Heart left ventricle (tissue), 16 donors: ENCODE results near the gene IRF2BPL. TPM values are rescaled to one million over a fixed set of nuclear protein-coding genes. Genes with fewer than 3 reads are reported as not detected.
A peak's percentile ranks its signal among the peaks of the same experiment; 100 is the strongest.

ENCODE experiments used
- ATAC-seq, 4 donors: fragments of 200-7000 bp; cut with Tn5 transposase; one replicate each; pipeline ENCODE4 v1.9.1; 2020 to 2022; ENCODE audit warnings: moderate library complexity in 4 of 4, mild to moderate bottlenecking in 3 of 4, moderate number of reproducible peaks in 1 of 4
- DNase-seq, 5 donors: peaks; one replicate each; pipeline ENCODE4 v3.0.0-alpha.2; 2020
- H3K27ac ChIP-seq, 12 donors: fragments of 200-600 bp; sonication (generic) in 4 of 12; one replicate each; pipeline versions ENCODE4 v1.5.0 to v1.8.0; 2016 to 2022; ENCODE audit warnings: mild to moderate bottlenecking in 2 of 12
- H3K27me3 ChIP-seq, 9 donors: fragments of 200-600 bp; sonication (generic) in 2 of 9; one replicate each; pipeline versions ENCODE4 v1.5.1 to v1.8.0; 2016 to 2022; ENCODE audit warnings: mild to moderate bottlenecking in 3 of 9
- H3K36me3 ChIP-seq, 9 donors: fragments of 200-600 bp; sonication (generic) in 2 of 9; one replicate each; pipeline versions ENCODE4 v1.5.0 to v1.8.0; 2018 to 2022; ENCODE audit warnings: mild to moderate bottlenecking in 2 of 9
- H3K4me1 ChIP-seq, 12 donors: fragments of 200-600 bp; sonication (generic) in 4 of 12; one replicate each; pipeline versions ENCODE4 v1.5.0 to v1.8.0; 2016 to 2022; ENCODE audit warnings: mild to moderate bottlenecking in 3 of 12
- H3K4me3 ChIP-seq, 12 donors: fragments of 200-600 bp; sonication (generic) in 4 of 12; one replicate each; pipeline versions ENCODE4 v1.5.0 to v1.8.0; 2017 to 2022; ENCODE audit warnings: mild to moderate bottlenecking in 9 of 12, moderate library complexity in 4 of 12
- H3K9me3 ChIP-seq, 12 donors: fragments of 200-600 bp; sonication (generic) in 4 of 12; one replicate each; pipeline versions ENCODE4 v1.5.0 to v1.8.0; 2016 to 2022; ENCODE audit warnings: mild to moderate bottlenecking in 1 of 12
- POLR2A ChIP-seq, 2 donors: fragments of 450-650 bp; IDR thresholded peaks; one replicate each; pipeline ENCODE4 v1.6.1; 2017; ENCODE audit warnings: antibody characterized with exemption in 2 of 2, mild to moderate bottlenecking in 2 of 2, moderate library complexity in 2 of 2
- WGBS, 4 donors: extraction: QIAGEN DNeasy Blood & Tissue Kit in 2 of 4; methylation state at CpG; one replicate each; pipeline versions ENCODE4 v1.1.5 to v1.1.7; 2013 to 2018; 5-methylcytosine and 5-hydroxymethylcytosine counted together
- intact Hi-C, 10 donors: fragments of 100-400 bp; cut with DNase I; formaldehyde crosslinking; loops; one replicate each; pipeline versions ENCODE4 v1.11.1 to v1.14.2; 2022
- polyA plus RNA-seq, 2 donors: library from polyadenylated mRNA; stranded (reverse); fragments of 200-250 nt; gene quantifications; one replicate each; pipeline ENCODE4 v1.2.3, GENCODE V29; 2013
- total RNA-seq, 9 donors: library from RNA; depleted of rRNA in 2 of 9; stranded (reverse); fragments of >200 nt in 2 of 9; fragmentation: NEBNext Ultra II Directional in 3 of 9; extraction: Animal tissue kit (Norgen Biotek cat#: 25700) in 3 of 9; gene quantifications; one replicate each; pipeline versions ENCODE4 v1.1.0 to v1.2.4, GENCODE V29; 2016 to 2023
- TF ChIP-seq, protein P1 (sequence below), 12 donors: fragments of 200-600 bp; sonication (generic) in 4 of 12; IDR thresholded peaks; one replicate each; pipeline versions ENCODE4 v1.5.0 to v1.8.0; 2018 to 2022; ENCODE audit warnings: antibody characterized with exemption in 12 of 12, mild to moderate bottlenecking in 5 of 12
- donor health status: ischemic (EF 13 %, LVEDD 7.1; RV severe dilation, severe dysfunction).
- donor health status: healthy with polysubstance abuse.
- donor health status: DM: no; HTN: yes; CAD: no.
- donor health status: DM: no; HTN: no; CAD: no.
- donor health status: ischemic (EF 25% LVEDD 6.9; RV normal size, moderate dysfunction).
- donor health status: ischemic (EF 25% LVEDD 5.7; RV mildly dilated, moderate dysfunction).
- donor health status: healthy.
- donor health status: DM: yes; HTN: yes; CAD: no.
- donor health status: ischemic (EF 35%, LVEDD 5.7; RV mildly dilated, moderate dysfunction).
- donor health status: nonischemic (EF 11% LVEDD 7.7; RV severe dilation, severe dysfunction).
- donor health status: DM: yes; HTN: yes; CAD: no.
- donor health status: PGD.
- donor health status: ischemic (EF 29% LVEDD 5.4; RV normal size, mild dysfunction).
- donor health status: nonischemic (EF 23%, LVEDD 6.1; RV moderate dilation, normal function).

IRF2BPL gene
- total and polyA plus RNA-seq, 11 donors: 7.5 to 59.2 (median 36.2) TPM

- intact Hi-C loops: loop anchor here in 1 of 10 donors (10.0 kb wide), 1 partner anchor 115 kb away; no protein-coding TSS in a partner anchor
- peak in 3 of 4 donors; percentile 56 to 73 (median 60) for ATAC-seq
- no peak for TF ChIP-seq POLR2A (IDR thresholded peaks at IDR 0.05)
- TF ChIP-seq, protein P1, sequence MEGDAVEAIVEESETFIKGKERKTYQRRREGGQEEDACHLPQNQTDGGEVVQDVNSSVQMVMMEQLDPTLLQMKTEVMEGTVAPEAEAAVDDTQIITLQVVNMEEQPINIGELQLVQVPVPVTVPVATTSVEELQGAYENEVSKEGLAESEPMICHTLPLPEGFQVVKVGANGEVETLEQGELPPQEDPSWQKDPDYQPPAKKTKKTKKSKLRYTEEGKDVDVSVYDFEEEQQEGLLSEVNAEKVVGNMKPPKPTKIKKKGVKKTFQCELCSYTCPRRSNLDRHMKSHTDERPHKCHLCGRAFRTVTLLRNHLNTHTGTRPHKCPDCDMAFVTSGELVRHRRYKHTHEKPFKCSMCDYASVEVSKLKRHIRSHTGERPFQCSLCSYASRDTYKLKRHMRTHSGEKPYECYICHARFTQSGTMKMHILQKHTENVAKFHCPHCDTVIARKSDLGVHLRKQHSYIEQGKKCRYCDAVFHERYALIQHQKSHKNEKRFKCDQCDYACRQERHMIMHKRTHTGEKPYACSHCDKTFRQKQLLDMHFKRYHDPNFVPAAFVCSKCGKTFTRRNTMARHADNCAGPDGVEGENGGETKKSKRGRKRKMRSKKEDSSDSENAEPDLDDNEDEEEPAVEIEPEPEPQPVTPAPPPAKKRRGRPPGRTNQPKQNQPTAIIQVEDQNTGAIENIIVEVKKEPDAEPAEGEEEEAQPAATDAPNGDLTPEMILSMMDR (IDR thresholded peaks at IDR 0.05): peak in 6 of 12 donors; percentile 12 to 27 (median 20)
These were observed 30.9 kb upstream of the IRF2BPL start for GRCh38 chr14:77059276-77059915.

GRCh38 chr14:77058785-77059184 is 30.3 kb upstream of the IRF2BPL start:
- WGBS, 4 donors: 86 to 94% (median 89%) methylated on average over 9 of the region's 9 CpGs
- no peaks in the 10 kb centered on the region for H3K36me3 ChIP-seq
- H3K27me3 ChIP-seq: no peaks in the 10 kb centered on the region
- ATAC-seq: no peak
- no peak overlapping the region for H3K4me3 ChIP-seq
- peaks cover 0 to 12% (median 5%) of the 10 kb centered on the region in 12 donors for H3K9me3 ChIP-seq
- DNase-seq: no peak
- H3K27ac ChIP-seq: peak overlapping the region in 1 of 12 donors; percentile 38
- TF ChIP-seq, protein P1 (IDR thresholded peaks at IDR 0.05): no peak
- no peak for TF ChIP-seq POLR2A (IDR thresholded peaks at IDR 0.05)
- peaks cover 0 to 17% (median 0%) of the 10 kb centered on the region in 12 donors for H3K4me1 ChIP-seq
- intact Hi-C loops: loop anchor here in 1 of 10 donors (10.0 kb wide), 1 partner anchor 114 kb away; no protein-coding TSS in a partner anchor

More at GRCh38 chr14:77059276-77059915, 30.9 kb upstream of the IRF2BPL start:
- H3K4me1 ChIP-seq: peaks cover 0 to 17% (median 0%) of the 10 kb centered on the region in 12 donors
- no peak overlapping the region for H3K4me3 ChIP-seq
- H3K36me3 ChIP-seq: no peaks in the 10 kb centered on the region
- peak overlapping the region in 2 of 12 donors; percentile 18 to 38 for H3K27ac ChIP-seq
- 56 to 78% (median 65%) methylated on average over 10 to 12 of the region's 12 CpGs for WGBS, 4 donors
- no peaks in the 10 kb centered on the region for H3K27me3 ChIP-seq
- peak in 3 of 5 donors; percentile 38 to 70 (median 65) for DNase-seq
- peaks cover 0 to 12% (median 5%) of the 10 kb centered on the region in 12 donors for H3K9me3 ChIP-seq

GRCh38 chr14:77058117-77058516 is 29.6 kb upstream of the IRF2BPL start:
- Histone ChIP-seq H3K4me3 (no peak overlapping the region), H3K36me3 (no peaks in the 10 kb centered on the region), H3K4me1 (peaks cover 0 to 21% (median 3%) of the 10 kb centered on the region in 12 donors), H3K9me3 (peaks cover 0 to 12% (median 5%) of the 10 kb centered on the region in 12 donors), H3K27ac (no peak overlapping the region), H3K27me3 (no peaks in the 10 kb centered on the region)
- intact Hi-C loops: loop anchor here in 1 of 10 donors (10.0 kb wide), 1 partner anchor 113 kb away; no protein-coding TSS in a partner anchor
- DNase-seq (no peak), ATAC-seq (no peak)
- WGBS, 4 donors: 90 to 93% (median 90%) methylated on average over 9 of the region's 9 CpGs
- TF ChIP-seq POLR2A (IDR thresholded peaks at IDR 0.05): no peak
- TF ChIP-seq, protein P1 (IDR thresholded peaks at IDR 0.05): no peak

DNA sequence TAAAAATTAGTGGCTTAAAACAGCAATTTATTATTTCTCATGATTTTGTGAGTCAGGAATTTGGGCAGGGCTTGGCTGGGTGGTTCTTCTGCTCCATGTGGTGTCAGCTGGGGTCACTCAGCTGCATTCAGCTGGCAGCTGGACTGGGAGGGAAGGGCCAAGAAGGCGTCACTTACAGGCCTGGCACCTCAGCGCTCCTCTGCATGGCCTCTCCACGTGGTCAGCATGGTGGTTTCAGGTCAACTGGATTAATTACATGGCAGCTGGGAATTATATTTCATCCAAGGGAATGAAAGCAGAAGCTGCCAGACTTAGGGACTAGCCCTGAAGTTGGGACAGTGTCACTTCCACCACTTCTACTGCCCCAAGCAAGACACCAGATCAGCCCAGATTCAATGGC is 27.5 kb upstream of the IRF2BPL start:
- DNase-seq (no peak), ATAC-seq (no peak)
- H3K27ac ChIP-seq: peak overlapping the region in 5 of 12 donors; percentile 5 to 62 (median 12)

More for the DNA sequence above, 27.5 kb upstream of the IRF2BPL start:
- no peak overlapping the region for H3K4me3 ChIP-seq
- 80 to 90% (median 85%) methylated on average over 3 of the region's 3 CpGs for WGBS, 4 donors
- no peaks in the 10 kb centered on the region for H3K36me3 ChIP-seq
- intact Hi-C loops: loop anchor here in 2 of 10 donors (2.0 to 10.0 kb wide), 2 partner anchors 111 to 143 kb away; no protein-coding TSS in a partner anchor
- no peaks in the 10 kb centered on the region for H3K27me3 ChIP-seq
- peaks cover 0 to 43% (median 15%) of the 10 kb centered on the region in 12 donors for H3K4me1 ChIP-seq
- no peak for TF ChIP-seq POLR2A (IDR thresholded peaks at IDR 0.05)
- TF ChIP-seq, protein P1 (IDR thresholded peaks at IDR 0.05): no peak
- peaks cover 0 to 12% (median 5%) of the 10 kb centered on the region in 12 donors for H3K9me3 ChIP-seq
